Activated CD4-positive, alpha-beta T cell treated with anti-CD3 and anti-CD28 coated beads, Interleukin-2, amount 50 U/mL, for 1 hour (primary cell): ENCODE results near the gene RASD2.

ENCODE experiments used
- DNase-seq: peaks from one replicate; pipeline ENCODE4 v3.0.0-alpha.2; 2020

Gene RASD2

DNA sequence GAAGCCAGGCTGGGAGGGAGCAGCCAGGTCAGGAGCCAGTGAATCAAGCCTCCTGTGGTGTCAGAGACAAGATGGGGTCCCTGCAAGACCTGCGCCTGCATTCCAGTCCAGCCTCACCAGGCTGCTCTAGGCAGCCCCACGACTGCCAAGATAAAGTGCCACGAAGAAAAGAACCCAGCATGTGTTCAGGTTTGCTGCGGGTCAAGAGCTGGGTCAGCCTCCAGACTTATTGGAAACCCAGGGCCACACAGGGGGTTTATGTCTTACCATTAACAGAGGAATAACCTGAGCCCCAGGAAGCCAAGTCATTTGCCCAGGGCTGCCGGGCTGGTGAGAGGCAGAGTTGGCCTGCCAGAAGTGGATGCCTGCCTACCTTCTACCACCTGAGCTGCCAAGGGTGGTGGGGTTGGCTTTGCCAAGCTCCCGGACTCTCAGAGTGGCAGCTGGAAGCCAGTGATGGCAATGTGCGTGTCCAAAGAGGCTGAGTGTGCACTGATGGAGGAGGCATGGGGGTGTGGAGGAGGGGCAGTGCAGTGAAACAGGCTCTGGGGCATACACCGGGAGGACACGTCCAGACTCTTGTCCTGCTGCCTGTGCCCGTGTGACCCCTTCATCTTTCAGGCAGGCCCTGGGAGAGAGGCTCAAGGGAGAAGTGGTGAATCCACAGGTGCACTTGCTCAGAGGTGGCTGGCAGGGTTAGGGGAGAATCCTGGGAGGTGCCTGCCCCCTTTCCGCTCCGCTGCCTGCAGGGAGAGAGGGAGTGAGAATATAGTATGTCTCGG is 1.7 kb downstream of the RASD2 start:
- DNase-seq: no peak

- no peak for DNase-seq
These were observed 2.4 kb downstream of the RASD2 start for GRCh38 chr22:35542939-35543516.

GRCh38 chr22:35543702-35544101 is 3.1 kb downstream of the RASD2 start:
- no peak for DNase-seq

GRCh38 chr22:35544189-35544588 is 3.6 kb downstream of the RASD2 start:
- no peak for DNase-seq

DNA sequence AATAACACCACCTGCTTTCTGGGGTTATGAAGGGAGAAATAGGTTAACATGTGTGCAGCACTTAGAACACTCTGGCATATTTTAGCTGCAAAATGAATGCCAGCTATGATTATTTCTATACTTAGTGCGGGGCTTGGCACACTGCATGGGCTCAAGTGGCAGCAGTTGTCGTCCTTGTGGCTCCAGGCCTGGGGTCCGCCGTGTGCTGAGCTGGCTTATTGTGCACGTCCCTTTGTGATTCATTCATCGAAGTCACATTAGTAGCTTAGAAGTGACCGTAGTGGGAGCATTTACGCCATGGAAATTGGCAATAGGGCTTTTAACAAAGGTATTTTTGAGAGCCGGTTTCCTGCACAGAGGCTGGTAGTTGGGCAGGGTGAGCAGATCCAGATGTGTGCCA is 4.2 kb downstream of the RASD2 start:
- DNase-seq: no peak

DNA sequence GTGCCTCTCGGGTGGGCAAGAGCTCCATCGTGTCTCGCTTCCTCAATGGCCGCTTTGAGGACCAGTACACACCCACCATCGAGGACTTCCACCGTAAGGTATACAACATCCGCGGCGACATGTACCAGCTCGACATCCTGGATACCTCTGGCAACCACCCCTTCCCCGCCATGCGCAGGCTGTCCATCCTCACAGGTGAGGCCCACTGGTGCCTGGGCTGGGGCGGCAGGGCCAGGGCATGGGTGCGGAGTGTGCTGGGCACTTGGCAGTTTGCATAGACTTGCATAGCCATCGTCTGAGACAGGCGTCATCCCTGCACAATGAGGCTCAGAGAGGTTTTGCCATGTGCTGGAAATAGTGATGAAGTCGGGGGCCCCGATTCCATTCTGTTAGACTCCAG is 6.3 kb downstream of the RASD2 start:
- DNase-seq: no peak

GRCh38 chr22:35547987-35548721 is 7.5 kb downstream of the RASD2 start:
- no peak for DNase-seq

DNA sequence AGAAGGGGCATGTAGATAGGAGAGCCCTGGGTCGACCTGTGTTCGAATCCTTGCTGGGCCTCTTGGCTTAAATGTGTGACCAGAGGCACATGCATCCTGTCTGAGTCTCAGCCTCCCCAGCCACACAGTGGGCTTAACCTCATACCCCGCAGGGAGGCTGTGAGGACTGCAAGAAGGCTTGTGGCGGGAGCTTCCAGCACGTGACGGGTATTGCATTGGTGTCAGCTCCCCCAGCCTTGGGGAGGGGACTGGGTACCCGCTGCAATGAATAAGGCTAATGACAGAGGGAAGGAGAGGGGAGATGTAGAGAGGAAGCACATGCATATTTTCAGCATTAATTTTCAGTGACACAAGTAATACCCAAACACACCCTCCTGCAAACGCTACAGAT is 8.1 kb downstream of the RASD2 start:
- DNase-seq: no peak

- no peak for DNase-seq
These were observed 8.7 kb downstream of the RASD2 start for GRCh38 chr22:35549328-35549727.

DNA sequence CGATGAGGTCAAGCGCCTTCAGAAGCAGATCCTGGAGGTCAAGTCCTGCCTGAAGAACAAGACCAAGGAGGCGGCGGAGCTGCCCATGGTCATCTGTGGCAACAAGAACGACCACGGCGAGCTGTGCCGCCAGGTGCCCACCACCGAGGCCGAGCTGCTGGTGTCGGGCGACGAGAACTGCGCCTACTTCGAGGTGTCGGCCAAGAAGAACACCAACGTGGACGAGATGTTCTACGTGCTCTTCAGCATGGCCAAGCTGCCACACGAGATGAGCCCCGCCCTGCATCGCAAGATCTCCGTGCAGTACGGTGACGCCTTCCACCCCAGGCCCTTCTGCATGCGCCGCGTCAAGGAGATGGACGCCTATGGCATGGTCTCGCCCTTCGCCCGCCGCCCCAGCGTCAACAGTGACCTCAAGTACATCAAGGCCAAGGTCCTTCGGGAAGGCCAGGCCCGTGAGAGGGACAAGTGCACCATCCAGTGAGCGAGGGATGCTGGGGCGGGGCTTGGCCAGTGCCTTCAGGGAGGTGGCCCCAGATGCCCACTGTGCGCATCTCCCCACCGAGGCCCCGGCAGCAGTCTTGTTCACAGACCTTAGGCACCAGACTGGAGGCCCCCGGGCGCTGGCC is 11.0 kb downstream of the RASD2 start:
- no peak for DNase-seq

DNA sequence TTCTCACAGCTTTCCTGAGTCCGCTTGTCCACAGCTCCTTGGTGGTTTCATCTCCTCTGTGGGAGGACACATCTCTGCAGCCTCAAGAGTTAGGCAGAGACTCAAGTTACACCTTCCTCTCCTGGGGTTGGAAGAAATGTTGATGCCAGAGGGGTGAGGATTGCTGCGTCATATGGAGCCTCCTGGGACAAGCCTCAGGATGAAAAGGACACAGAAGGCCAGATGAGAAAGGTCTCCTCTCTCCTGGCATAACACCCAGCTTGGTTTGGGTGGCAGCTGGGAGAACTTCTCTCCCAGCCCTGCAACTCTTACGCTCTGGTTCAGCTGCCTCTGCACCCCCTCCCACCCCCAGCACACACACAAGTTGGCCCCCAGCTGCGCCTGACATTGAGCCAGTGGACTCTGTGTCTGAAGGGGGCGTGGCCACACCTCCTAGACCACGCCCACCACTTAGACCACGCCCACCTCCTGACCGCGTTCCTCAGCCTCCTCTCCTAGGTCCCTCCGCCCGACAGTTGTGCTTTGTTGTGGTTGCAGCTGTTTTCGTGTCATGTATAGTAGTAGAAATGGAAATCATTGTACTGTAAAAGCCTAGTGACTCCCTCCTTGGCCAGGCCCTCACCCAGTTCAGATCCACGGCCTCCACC is 11.7 kb downstream of the RASD2 start:
- DNase-seq: peak; percentile 85

DNA sequence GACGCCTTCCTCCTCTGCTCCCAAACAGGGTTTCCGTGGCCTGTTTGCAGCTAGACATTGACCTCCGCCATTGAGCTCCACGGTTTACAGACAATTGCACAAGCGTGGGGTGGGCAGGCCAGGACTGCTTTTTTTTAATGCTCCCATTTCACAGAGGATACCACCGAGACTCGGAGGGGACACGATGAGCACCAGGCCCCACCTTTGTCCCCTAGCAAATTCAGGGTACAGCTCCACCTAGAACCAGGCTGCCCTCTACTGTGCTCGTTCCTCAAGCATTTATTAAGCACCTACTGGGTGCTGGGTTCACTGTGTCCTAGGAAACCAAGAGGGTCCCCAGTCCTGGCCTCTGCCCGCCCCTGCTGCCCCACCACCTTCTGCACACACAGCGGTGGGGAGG is 12.2 kb downstream of the RASD2 start:
- no peak for DNase-seq

- DNase-seq: no peak
These were observed 12.7 kb downstream of the RASD2 start for GRCh38 chr22:35553341-35553740.

DNA sequence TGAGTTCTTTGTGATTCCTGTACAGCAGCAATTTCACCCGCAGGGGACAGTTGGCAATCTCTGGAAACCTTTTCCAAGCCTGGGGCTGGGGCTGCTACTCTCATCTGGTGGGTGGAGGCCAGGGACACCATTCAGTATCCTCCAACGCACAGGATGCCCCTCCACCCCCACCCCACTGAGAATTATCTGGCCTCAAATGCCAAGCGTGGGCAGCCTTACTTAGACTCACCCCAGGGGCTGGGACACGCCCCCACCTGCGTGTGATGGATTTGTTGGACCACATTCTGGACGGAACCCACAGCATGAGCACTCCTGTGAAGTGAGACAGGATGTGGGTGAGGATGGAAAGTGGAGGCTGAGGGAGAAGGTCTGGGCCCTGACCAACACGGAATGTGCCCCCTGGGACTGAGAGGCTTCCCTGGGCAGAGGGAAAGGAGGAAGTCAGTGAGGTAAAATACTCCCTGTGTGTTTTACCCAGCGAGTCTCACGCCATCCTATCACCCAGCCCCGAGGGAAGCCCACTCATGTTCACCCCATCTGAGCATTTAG is 13.7 kb downstream of the RASD2 start:
- no peak for DNase-seq

GRCh38 chr22:35555483-35555890 is 14.9 kb downstream of the RASD2 start:
- DNase-seq: no peak

DNA sequence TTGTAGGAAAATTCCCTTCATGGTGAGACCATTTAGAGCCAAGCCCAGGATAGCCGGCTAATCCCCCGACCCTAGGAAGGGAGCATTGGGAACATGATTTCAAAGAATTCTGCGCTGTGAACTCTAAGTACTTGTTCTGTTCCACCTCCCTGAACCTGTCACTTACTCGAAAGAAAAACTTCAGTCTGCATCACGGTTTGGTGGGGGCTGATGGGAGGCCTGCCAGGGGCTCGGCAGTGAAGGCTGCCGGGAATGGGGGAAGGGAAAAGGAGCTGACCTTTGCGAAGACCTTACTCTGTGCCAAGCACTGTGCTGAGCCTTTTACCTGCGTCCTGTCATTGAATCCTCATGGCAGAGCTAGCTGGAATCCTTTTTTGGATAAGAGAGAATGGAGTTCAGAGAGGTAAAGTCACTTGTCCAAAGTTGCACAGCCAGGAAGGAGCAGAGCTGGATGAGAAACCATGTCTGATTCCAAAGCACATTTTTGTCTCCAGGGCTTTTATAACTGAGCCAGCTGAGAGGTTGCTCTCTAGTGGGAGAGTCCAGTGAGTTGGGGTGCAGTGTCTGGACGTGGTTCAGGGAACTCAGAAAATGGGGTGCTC is 15.4 kb downstream of the RASD2 start:
- no peak for DNase-seq

GRCh38 chr22:35556666-35557065 is 16.0 kb downstream of the RASD2 start:
- DNase-seq: no peak

DNA sequence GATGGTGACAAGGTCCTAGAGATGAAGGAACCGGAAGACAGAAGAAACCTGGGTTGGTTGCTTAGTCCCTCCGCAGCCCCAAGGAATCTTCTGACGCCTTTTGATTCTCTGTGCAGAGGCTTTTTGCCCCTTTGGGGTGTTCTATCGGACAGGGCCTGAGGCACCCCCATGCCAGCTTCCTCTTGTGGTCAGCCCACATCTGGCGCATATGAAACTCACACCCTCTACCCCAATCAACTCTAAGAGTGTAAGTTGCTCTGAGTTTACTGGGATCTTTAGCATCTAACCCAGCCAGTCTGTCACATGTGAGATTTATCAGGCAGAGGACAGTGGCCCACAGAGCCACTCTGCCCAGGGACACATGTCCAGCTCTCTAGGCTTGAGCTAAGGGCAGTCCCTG is 17.4 kb downstream of the RASD2 start:
- DNase-seq: no peak

GRCh38 chr22:35558719-35559118 is 18.1 kb downstream of the RASD2 start:
- DNase-seq: no peak

DNA sequence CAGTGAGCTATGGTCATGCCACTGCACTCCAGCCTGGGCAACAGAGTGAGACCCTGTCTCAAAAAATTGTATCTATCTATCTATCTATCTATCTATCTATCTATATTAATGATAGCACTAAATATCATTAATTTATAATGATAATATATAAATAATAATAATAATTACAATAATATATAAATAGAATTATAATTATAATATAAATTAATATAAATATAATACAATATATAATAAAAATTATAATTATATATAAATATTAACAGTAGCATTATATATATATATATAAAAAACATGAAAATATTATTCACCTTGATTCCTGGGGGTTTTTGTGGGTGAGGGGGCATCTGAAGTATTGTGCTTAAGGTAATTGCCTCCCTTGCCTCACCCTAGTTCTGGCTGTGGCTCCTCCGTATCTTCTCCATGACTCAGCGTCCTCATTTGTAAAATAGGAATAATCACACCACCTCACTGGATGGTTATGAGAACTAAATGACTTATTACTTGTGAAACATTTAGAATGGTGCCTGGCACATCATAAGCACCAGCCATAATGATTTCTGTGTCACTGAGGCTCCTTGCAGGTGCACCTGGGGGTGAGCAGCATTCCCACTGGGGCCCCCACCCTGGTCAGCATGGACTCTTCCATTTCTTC is 18.8 kb downstream of the RASD2 start:
- DNase-seq: no peak

GRCh38 chr22:35560366-35560765 is 19.7 kb downstream of the RASD2 start:
- DNase-seq: no peak

GRCh38 chr22:35560824-35561223 is 20.2 kb downstream of the RASD2 start:
- DNase-seq: no peak
